ENCODE measurements around the gene DISP2.

The DISP2 gene

GRCh38 chr15:40340740-40341400 is 17.1 kb upstream of the DISP2 start, which contains the start of gene CCDC9B:
CCDC9B (minus strand) TSS chr15:40340939; CDS start chr15:40340819, 120 bp downstream.
- no peak for DNase-seq (ENCODE audit: low read depth in 1 of 2, low spot score in 1 of 2)

- no peak for DNase-seq (ENCODE audit: low read depth in 1 of 2, low spot score in 1 of 2)
These were observed 15.4 kb upstream of the DISP2 start for GRCh38 chr15:40342416-40343320.

GRCh38 chr15:40343512-40343911 is 14.5 kb upstream of the DISP2 start:
- DNase-seq (ENCODE audit: low read depth in 1 of 2, low spot score in 1 of 2) = no peak

DNA sequence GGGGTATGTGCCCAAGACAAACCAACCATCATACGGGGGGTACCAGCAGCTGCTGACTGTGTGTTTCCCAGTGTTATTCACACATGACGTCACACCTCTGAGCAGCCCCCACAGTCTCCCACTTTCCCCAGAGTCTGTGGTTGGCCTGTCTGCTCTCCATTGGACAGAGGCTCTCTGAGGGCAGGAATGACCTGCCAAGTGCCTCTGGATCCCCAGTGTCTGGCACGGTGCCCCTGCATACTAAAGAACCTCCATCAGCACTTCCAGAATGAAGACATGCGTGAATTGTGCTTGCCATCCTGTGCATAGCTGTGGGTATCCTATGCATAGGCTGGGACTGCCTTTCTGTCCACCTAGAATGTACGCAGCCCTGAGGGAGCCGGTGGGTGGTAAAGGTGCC is 13.8 kb upstream of the DISP2 start:
- DNase-seq (ENCODE audit: low read depth in 1 of 2, low spot score in 1 of 2) = no peak

- peak; percentile 46 to 56 for DNase-seq (ENCODE audit: low read depth in 1 of 2, low spot score in 1 of 2)
These were observed 13.3 kb upstream of the DISP2 start for GRCh38 chr15:40344631-40345120.

- no peak for DNase-seq (ENCODE audit: low read depth in 1 of 2, low spot score in 1 of 2)
These were observed 12.7 kb upstream of the DISP2 start for GRCh38 chr15:40345225-40345866.

DNA sequence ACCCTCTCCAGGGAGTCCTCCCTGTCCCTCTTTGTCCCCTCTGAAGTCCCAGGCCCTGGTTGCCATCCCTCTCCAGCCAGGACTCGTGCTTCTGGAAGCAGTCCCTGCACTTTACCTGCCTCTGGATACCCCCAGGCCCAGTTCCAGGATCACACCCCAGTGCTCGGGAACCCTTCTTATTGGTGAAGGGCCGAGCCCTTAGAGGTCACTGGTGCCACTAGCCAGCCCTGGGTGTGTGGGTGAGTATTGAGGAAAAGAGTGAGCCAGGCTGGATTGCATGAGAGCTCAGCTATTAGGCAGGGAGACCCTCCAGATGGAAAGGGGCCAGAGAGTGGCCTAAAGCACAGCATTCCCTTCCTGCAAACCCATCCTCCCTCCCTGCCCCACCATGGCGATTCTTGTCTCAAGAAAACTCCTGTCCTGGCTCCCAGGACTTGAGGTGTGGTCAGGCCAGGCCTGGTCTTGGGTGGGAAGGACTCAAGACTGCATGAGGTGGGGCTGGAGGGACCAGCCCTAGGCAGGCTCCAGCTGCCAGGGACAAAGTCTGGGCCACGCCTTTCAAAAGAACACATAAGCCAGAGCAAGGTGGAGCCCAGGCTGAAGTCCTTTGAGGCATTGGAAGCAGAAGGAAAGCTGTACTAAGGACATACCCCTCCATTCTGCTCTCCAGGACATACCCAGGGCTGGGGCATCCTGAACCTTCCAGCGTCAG is 12.0 kb upstream of the DISP2 start:
- DNase-seq (ENCODE audit: low read depth in 1 of 2, low spot score in 1 of 2) = no peak

GRCh38 chr15:40346579-40347558 is 11.2 kb upstream of the DISP2 start:
- no peak for DNase-seq (ENCODE audit: low read depth in 1 of 2, low spot score in 1 of 2)

GRCh38 chr15:40347559-40348473 is 10.2 kb upstream of the DISP2 start:
- DNase-seq (ENCODE audit: low read depth in 1 of 2, low spot score in 1 of 2) = no peak

- DNase-seq (ENCODE audit: low read depth in 1 of 2, low spot score in 1 of 2) = no peak
These were observed 9.5 kb upstream of the DISP2 start for GRCh38 chr15:40348474-40348870.

DNA sequence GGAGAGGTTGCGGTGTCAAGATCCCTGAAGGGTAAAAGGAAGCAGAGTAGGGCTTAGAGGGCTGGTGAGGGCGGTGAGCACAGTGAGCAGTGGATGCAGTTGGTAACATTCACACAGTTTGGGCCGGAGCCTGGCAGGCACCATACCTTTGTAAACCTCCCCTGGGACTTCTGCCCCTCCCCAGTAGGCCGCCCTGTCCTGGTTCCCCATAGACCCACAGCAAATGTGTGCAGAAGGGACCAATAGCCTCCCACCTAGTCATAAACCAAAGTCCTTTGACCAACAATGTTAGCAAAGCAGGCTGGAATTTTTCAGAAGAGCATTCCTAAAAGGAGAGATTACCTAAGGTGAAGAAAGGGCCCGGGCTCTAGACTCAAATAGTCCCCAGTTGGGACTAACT is 8.9 kb upstream of the DISP2 start:
- DNase-seq (ENCODE audit: low read depth in 1 of 2, low spot score in 1 of 2) = no peak

DNA sequence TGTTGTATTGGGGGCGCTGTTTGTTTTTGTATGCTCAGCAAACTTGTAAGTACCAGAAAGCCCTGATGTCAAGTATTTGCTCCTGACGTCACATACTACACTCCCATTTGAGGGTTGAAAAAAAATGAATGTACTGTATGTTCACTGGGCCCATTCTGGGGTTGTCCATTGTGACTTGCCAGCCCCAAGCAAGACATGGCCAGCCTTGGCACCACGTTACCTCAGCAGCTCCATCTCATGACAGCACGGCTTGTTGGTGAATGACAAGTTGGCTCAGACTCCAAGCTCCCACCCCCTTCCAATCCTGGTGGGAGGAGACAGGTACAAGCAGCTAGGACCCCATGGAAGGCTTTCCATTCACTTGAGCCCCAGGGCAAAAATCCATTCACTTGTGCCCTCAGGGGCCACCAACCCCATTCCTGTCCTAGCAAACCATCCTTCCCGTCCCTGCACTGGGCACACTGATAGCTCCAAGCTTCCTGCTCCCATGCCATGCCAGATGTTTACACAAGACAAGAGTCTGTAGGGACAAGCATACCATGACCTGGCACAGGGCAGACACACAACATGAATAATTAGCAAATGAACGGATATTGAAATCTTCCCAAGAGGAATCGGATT is 5.6 kb upstream of the DISP2 start:
- no peak for DNase-seq (ENCODE audit: low read depth in 1 of 2, low spot score in 1 of 2)

DNA sequence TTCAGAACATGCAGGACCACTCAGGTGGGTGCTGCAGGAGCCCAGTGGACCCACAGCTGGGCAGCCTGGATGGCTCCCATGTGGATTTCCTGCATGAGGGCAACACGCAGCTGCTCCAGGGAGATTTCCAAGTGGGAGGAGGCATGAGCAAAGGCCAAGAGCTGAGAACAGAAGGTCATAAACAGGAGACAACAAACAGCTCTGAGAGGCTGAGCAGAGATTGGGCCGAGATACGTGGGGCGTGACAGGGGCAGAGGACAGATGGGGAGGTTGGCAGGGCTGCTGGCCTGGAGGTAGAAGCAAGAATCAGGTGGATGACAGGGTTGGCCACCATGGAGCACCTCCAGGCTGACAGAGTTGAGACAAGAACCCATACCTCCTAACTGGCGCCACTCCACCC is 4.3 kb upstream of the DISP2 start:
- DNase-seq (ENCODE audit: low read depth in 1 of 2, low spot score in 1 of 2) = no peak

GRCh38 chr15:40354408-40355171 is 3.4 kb upstream of the DISP2 start:
- no peak for DNase-seq (ENCODE audit: low read depth in 1 of 2, low spot score in 1 of 2)

DNA sequence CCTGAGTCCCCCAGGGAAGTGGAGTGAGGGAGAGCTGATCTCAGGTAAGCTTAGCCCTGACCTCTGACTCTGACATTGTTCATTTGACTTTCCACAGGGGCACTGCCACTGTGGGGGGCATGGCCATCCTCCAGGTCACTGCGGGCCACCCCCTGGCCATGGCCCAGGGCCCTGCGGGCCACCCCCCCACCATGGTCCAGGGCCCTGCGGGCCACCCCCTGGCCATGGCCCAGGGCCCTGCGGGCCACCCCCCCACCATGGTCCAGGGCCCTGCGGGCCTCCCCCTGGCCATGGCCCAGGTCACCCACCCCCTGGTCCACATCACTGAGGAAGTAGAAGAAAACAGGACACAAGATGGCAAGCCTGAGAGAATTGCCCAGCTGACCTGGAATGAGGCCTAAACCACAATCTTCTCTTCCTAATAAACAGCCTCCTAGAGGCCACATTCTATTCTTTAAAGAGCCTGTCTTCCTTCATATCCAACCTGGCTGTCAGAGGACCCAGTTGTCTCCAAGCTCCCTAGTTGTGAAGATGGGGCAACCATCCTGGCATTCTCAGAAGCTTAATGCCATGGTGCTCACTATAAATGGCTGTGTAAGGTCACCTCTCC is 1.9 kb upstream of the DISP2 start:
- DNase-seq (ENCODE audit: low read depth in 1 of 2, low spot score in 1 of 2) = no peak

DNA sequence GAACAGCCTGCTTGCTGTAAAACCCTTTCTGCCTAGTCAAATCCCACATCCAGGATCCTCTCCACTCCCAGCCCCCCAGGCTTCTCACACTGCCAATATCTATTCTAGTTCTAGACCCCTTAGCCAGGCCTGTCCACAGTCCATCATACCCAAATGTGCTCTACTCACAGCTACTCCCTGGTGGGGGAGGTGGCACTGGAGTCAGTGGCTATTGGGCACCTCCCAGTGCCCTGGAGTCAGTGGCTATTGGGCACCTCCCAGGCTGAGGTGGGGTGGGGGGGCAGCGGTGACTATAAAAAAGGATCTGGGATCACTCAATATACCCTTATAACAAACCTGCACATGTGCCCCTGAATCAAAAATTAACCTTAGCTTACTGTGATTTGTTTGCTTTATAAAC is 773 bp upstream of the DISP2 start:
- no peak for DNase-seq (ENCODE audit: low read depth in 1 of 2, low spot score in 1 of 2)

Data from activated CD4-positive, alpha-beta T cell treated with anti-CD3 and anti-CD28 coated beads, Interleukin-2, amount 50 U/mL, for 24 hours (primary cell).